Measurements from ENCODE around the gene QSER1. TPM values are rescaled to one million over a fixed set of nuclear protein-coding genes. Genes with fewer than 3 reads are reported as not detected.

Gene QSER1
- total RNA-seq (2021) (74.0 to 84.0 TPM (median 79.3 TPM) in 3 replicates), Bru-seq, nascent RNA (percentile 97 among the genes with signal in this experiment)
- long read RNA-seq, experiment 1, full-length matches to known transcripts = 34 of 187 reads
- long read RNA-seq, experiment 1, partial matches to known transcripts = 130 of 187 reads
- long read RNA-seq, experiment 1, other reads (novel, unspliced or antisense) = 23 of 187 reads
- long read RNA-seq, experiment 2, full-length matches to known transcripts = 15 of 99 reads
- long read RNA-seq, experiment 2, partial matches to known transcripts = 78 of 99 reads
- long read RNA-seq, experiment 2, other reads (novel, unspliced or antisense) = 6 of 99 reads
- long read RNA-seq, experiment 3, partial matches to known transcripts = 1 of 3 reads
- long read RNA-seq, experiment 3, other reads (novel, unspliced or antisense) = 2 of 3 reads

DNA sequence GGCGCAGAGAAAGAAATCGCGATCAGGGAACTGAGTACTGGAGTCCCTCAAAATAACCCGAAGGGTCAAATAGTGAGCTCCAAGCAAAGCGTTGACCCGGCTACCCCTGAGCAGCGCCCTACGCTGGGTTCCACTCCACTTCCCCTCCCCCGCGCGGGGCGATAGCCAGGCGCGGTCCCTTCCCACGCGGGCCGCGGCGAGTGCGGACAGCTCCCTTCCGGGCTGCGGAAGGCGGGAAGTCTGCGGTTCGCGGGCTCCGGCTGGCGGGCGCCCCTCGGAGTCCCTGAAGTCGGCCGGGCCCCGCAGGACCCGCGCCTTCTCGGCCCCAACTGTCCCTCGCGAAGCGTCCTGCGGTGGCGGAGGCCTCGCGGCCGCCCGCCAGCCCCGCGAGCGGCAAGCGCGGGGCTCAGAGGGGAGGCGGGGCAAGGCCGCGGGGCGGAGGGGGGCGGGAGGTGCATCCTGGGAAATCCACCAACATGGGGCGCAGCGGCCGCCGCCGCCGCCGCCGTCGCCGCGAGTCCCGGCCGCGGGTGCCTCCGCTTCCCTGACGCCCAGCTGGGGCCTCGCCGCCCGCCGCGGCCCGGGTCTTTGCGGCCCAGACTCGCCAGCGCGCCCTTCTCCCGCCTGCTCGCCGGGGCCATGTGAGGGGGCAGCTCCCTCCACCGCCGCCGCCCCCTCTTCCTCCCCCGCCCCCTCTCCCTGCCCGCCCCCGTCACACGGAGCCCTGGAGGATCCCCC, at the start of gene QSER1:
QSER1 (plus strand) TSS at position 457 of the 738 bp plus-strand sequence. CDS start 315 bp downstream, outside the sequence.
- POLR2A ChIA-PET = interaction anchor here (0.9 to 1.6 kb wide), 3 partner anchors 12 to 147 kb away, joined by 3 to 7 read pairs (median 4); partner anchors contain the start of gene TCP11L1
- Mint-ChIP-seq H3K27me3 (ENCODE audit: low read depth) (no peaks in the 10 kb centered on the region), H3K9me3 (peaks cover 19% of the 10 kb centered on the region), H3K36me3 (peaks cover 33% of the 10 kb centered on the region), H3K4me1 (peaks cover 47% of the 10 kb centered on the region), H3K27ac (peak within 1 kb of the TSS; percentile 97), H3K4me3 (peak within 1 kb of the TSS; percentile 89)
- peak; percentile 59 for DNase-seq (ENCODE audit: low spot score)
- TF ChIP-seq, protein P1, sequence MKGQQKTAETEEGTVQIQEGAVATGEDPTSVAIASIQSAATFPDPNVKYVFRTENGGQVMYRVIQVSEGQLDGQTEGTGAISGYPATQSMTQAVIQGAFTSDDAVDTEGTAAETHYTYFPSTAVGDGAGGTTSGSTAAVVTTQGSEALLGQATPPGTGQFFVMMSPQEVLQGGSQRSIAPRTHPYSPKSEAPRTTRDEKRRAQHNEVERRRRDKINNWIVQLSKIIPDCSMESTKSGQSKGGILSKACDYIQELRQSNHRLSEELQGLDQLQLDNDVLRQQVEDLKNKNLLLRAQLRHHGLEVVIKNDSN (CRISPR knock-in tag; IDR thresholded peaks at IDR 0.05) = peak; percentile 46; the same call in 1 of the 2 replicates
- TF ChIP-seq JUN (CRISPR knock-in tag; IDR thresholded peaks at IDR 0.05) (0 out of 2 replicates have a peak, but pooled peaks have one; percentile 49), TEAD4 (CRISPR knock-in tag; IDR thresholded peaks at IDR 0.05) (0 out of 2 replicates have a peak, but pooled peaks have one; percentile 43), NFYB (CRISPR knock-in tag; conservative IDR thresholded peaks at IDR 0.05; ENCODE audit: low read depth) (no peak), JAZF1 (CRISPR knock-in tag; IDR thresholded peaks at IDR 0.05) (no peak), FOXP1 (CRISPR knock-in tag; IDR thresholded peaks at IDR 0.05; ENCODE audit: borderline replicate concordance) (peak; percentile 71), SMAD4 (CRISPR knock-in tag; IDR thresholded peaks at IDR 0.05) (peak; percentile 27; the same call in 1 of the 2 replicates), SP1 (CRISPR knock-in tag; conservative IDR thresholded peaks at IDR 0.05) (no peak; the same call in 1 of the 2 replicates), RELA (CRISPR knock-in tag; IDR thresholded peaks at IDR 0.05; ENCODE audit: borderline replicate concordance) (peak; percentile 44; the same call in 1 of the 2 replicates), NR3C1 (CRISPR knock-in tag; conservative IDR thresholded peaks at IDR 0.05; ENCODE audit: low read depth) (no peak), CREM (CRISPR knock-in tag; IDR thresholded peaks at IDR 0.05) (peak; percentile 67; the same call in 1 of the 2 replicates), EMX1 (CRISPR knock-in tag; IDR thresholded peaks at IDR 0.05) (peak; percentile 16; the same call in 1 of the 2 replicates), ZNF317 (CRISPR knock-in tag; IDR thresholded peaks at IDR 0.05; ENCODE audit: borderline replicate concordance, low read depth) (peak; percentile 28; the same call in 1 of the 2 replicates), ELF4 (CRISPR knock-in tag; IDR thresholded peaks at IDR 0.05; ENCODE audit: low read depth) (peak; percentile 63; the same call in 1 of the 2 replicates), NFATC4 (CRISPR knock-in tag; IDR thresholded peaks at IDR 0.05) (no peak)
- TF ChIP-seq, protein P2, sequence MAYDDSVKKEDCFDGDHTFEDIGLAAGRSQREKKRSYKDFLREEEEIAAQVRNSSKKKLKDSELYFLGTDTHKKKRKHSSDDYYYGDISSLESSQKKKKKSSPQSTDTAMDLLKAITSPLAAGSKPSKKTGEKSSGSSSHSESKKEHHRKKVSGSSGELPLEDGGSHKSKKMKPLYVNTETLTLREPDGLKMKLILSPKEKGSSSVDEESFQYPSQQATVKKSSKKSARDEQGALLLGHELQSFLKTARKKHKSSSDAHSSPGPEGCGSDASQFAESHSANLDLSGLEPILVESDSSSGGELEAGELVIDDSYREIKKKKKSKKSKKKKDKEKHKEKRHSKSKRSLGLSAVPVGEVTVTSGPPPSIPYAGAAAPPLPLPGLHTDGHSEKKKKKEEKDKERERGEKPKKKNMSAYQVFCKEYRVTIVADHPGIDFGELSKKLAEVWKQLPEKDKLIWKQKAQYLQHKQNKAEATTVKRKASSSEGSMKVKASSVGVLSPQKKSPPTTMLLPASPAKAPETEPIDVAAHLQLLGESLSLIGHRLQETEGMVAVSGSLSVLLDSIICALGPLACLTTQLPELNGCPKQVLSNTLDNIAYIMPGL (CRISPR knock-in tag; IDR thresholded peaks at IDR 0.05) = peak; percentile 75
- TF ChIP-seq, protein P3, sequence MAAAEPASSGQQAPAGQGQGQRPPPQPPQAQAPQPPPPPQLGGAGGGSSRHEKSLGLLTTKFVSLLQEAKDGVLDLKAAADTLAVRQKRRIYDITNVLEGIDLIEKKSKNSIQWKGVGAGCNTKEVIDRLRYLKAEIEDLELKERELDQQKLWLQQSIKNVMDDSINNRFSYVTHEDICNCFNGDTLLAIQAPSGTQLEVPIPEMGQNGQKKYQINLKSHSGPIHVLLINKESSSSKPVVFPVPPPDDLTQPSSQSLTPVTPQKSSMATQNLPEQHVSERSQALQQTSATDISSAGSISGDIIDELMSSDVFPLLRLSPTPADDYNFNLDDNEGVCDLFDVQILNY (CRISPR knock-in tag; IDR thresholded peaks at IDR 0.05) = peak; percentile 66; the same call in 1 of the 2 replicates
- TF ChIP-seq, protein P4, sequence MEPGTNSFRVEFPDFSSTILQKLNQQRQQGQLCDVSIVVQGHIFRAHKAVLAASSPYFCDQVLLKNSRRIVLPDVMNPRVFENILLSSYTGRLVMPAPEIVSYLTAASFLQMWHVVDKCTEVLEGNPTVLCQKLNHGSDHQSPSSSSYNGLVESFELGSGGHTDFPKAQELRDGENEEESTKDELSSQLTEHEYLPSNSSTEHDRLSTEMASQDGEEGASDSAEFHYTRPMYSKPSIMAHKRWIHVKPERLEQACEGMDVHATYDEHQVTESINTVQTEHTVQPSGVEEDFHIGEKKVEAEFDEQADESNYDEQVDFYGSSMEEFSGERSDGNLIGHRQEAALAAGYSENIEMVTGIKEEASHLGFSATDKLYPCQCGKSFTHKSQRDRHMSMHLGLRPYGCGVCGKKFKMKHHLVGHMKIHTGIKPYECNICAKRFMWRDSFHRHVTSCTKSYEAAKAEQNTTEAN (CRISPR knock-in tag; IDR thresholded peaks at IDR 0.05) = no peak
- TF ChIP-seq, protein P5, sequence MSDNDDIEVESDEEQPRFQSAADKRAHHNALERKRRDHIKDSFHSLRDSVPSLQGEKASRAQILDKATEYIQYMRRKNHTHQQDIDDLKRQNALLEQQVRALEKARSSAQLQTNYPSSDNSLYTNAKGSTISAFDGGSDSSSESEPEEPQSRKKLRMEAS (CRISPR knock-in tag; IDR thresholded peaks at IDR 0.05) = peak; percentile 61; the same call in 1 of the 2 replicates
- TF ChIP-seq, protein P6, sequence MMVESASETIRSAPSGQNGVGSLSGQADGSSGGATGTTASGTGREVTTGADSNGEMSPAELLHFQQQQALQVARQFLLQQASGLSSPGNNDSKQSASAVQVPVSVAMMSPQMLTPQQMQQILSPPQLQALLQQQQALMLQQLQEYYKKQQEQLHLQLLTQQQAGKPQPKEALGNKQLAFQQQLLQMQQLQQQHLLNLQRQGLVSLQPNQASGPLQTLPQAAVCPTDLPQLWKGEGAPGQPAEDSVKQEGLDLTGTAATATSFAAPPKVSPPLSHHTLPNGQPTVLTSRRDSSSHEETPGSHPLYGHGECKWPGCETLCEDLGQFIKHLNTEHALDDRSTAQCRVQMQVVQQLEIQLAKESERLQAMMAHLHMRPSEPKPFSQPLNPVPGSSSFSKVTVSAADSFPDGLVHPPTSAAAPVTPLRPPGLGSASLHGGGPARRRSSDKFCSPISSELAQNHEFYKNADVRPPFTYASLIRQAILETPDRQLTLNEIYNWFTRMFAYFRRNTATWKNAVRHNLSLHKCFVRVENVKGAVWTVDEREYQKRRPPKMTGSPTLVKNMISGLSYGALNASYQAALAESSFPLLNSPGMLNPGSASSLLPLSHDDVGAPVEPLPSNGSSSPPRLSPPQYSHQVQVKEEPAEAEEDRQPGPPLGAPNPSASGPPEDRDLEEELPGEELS (CRISPR knock-in tag; IDR thresholded peaks at IDR 0.05) = peak; percentile 49; the same call in 1 of the 2 replicates
- TF ChIP-seq, protein P7, sequence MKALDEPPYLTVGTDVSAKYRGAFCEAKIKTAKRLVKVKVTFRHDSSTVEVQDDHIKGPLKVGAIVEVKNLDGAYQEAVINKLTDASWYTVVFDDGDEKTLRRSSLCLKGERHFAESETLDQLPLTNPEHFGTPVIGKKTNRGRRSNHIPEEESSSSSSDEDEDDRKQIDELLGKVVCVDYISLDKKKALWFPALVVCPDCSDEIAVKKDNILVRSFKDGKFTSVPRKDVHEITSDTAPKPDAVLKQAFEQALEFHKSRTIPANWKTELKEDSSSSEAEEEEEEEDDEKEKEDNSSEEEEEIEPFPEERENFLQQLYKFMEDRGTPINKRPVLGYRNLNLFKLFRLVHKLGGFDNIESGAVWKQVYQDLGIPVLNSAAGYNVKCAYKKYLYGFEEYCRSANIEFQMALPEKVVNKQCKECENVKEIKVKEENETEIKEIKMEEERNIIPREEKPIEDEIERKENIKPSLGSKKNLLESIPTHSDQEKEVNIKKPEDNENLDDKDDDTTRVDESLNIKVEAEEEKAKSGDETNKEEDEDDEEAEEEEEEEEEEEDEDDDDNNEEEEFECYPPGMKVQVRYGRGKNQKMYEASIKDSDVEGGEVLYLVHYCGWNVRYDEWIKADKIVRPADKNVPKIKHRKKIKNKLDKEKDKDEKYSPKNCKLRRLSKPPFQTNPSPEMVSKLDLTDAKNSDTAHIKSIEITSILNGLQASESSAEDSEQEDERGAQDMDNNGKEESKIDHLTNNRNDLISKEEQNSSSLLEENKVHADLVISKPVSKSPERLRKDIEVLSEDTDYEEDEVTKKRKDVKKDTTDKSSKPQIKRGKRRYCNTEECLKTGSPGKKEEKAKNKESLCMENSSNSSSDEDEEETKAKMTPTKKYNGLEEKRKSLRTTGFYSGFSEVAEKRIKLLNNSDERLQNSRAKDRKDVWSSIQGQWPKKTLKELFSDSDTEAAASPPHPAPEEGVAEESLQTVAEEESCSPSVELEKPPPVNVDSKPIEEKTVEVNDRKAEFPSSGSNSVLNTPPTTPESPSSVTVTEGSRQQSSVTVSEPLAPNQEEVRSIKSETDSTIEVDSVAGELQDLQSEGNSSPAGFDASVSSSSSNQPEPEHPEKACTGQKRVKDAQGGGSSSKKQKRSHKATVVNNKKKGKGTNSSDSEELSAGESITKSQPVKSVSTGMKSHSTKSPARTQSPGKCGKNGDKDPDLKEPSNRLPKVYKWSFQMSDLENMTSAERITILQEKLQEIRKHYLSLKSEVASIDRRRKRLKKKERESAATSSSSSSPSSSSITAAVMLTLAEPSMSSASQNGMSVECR (CRISPR knock-in tag; IDR thresholded peaks at IDR 0.05; ENCODE audit: borderline replicate concordance) = 0 out of 2 replicates have a peak, but pooled peaks have one; percentile 69
- TF ChIP-seq, protein P8, sequence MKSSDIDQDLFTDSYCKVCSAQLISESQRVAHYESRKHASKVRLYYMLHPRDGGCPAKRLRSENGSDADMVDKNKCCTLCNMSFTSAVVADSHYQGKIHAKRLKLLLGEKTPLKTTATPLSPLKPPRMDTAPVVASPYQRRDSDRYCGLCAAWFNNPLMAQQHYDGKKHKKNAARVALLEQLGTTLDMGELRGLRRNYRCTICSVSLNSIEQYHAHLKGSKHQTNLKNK (CRISPR knock-in tag; IDR thresholded peaks at IDR 0.05) = no peak
- peak; percentile 59 for ATAC-seq
- CTCF ChIA-PET = interaction anchor here (1.0 to 2.5 kb wide), 8 partner anchors 9 to 147 kb away, joined by 3 to 8 read pairs (median 4); partner anchors contain the start of genes DEPDC7 and TCP11L1
